ENCODE results near the gene ID3. TPM values are rescaled to one million over a fixed set of nuclear protein-coding genes. Genes with fewer than 3 reads are reported as not detected.
A peak's percentile ranks its signal among the peaks of the same experiment; 100 is the strongest.

Gene ID3
- total and polyA plus RNA-seq, 2 donors (not counting 3 experiments of a cell fraction or from before 2014, with no cell fraction given): 277 to 971 TPM

- Histone ChIP-seq H3K79me2 (ENCODE audit: control insufficient read depth, insufficient read depth, low read length) (peaks cover 28% of the 10 kb centered on the region), H3K4me2 (ENCODE audit: insufficient read depth, low read length) (peak overlapping the region; percentile 85), H3K27ac (ENCODE audit: insufficient read depth, low read depth, low read length) (peak overlapping the region; percentile 99), H3K4me1 (ENCODE audit: control insufficient read depth, extremely low read depth, insufficient read depth, low read length) (peaks cover 38% of the 10 kb centered on the region), H3K9me1 (replicated peaks; ENCODE audit: control insufficient read depth, extremely low read depth, insufficient read depth, low read length) (no peaks in the 10 kb centered on the region), H3K27me3 (ENCODE audit: control insufficient read depth in 2 of 2, insufficient read depth in 2 of 2, low read length in 2 of 2) (no peaks in the 10 kb centered on the region), H4K20me1 (replicated peaks; ENCODE audit: control insufficient read depth, extremely low read depth, insufficient read depth, low read length) (no peaks in the 10 kb centered on the region), H3K9ac (replicated peaks; ENCODE audit: extremely low read depth, insufficient read depth, low read length) (peak overlapping the region; percentile 99), H3K36me3 (ENCODE audit: control insufficient read depth in 2 of 2, extremely low read depth in 1 of 2, insufficient read depth in 2 of 2, low read length in 2 of 2) (peaks cover 2 to 3% of the 10 kb centered on the region in 2 experiments), H3K4me3 (replicated peaks in 1 of 3; ENCODE audit: insufficient read depth in 1 of 3, low read depth in 1 of 3, low read length in 3 of 3) (peak overlapping the region in 1 of 3 experiments; percentile 1), H2AFZ (ENCODE audit: low read depth, low read length) (no peak overlapping the region), H3K9me3 (replicated peaks; ENCODE audit: control insufficient read depth, insufficient read depth, low read length) (no peaks in the 10 kb centered on the region)
- ChIA-PET POLR2A (interaction anchor here (0.6 kb wide), 2 partner anchors 13 to 16 kb away, joined by 3 to 4 read pairs; no protein-coding TSS in a partner anchor), CTCF (interaction anchor here (1.0 to 24.8 kb wide), 4 partner anchors 15 to 72 kb away, joined by 4 to 1069 read pairs (median 5); no protein-coding TSS in a partner anchor)
- TF ChIP-seq JUN (IDR thresholded peaks at IDR 0.05; ENCODE audit: borderline replicate concordance, insufficient read depth, insufficient read length, low read depth) (no peak), FOS (IDR thresholded peaks at IDR 0.05; ENCODE audit: borderline replicate concordance, insufficient read depth, low read length) (no peak), GATA2 (IDR thresholded peaks at IDR 0.05; ENCODE audit: insufficient read depth, insufficient read length, low read depth, low read length) (no peak), MYC (IDR thresholded peaks at IDR 0.05; ENCODE audit: low read depth, low read length) (no peak)
- no peak for DNase-seq (ENCODE audit: low read depth, low spot score)
- FAIRE-seq: peak; percentile 18
- dilution Hi-C loops (cut with MboI; ENCODE audit: extremely low pct_ligation_motif_present, low sequenced_read_pairs) (no loop called here), intact Hi-C loops (cut with micrococcal nuclease) (loop anchor here (1.0 kb wide), 2 partner anchors 7 to 20 kb away; no protein-coding TSS in a partner anchor)
- BruUV-seq (replicated peaks): no TSS peak
These were observed 2.5 kb upstream of the ID3 start for GRCh38 chr1:23561813-23562100.

DNA sequence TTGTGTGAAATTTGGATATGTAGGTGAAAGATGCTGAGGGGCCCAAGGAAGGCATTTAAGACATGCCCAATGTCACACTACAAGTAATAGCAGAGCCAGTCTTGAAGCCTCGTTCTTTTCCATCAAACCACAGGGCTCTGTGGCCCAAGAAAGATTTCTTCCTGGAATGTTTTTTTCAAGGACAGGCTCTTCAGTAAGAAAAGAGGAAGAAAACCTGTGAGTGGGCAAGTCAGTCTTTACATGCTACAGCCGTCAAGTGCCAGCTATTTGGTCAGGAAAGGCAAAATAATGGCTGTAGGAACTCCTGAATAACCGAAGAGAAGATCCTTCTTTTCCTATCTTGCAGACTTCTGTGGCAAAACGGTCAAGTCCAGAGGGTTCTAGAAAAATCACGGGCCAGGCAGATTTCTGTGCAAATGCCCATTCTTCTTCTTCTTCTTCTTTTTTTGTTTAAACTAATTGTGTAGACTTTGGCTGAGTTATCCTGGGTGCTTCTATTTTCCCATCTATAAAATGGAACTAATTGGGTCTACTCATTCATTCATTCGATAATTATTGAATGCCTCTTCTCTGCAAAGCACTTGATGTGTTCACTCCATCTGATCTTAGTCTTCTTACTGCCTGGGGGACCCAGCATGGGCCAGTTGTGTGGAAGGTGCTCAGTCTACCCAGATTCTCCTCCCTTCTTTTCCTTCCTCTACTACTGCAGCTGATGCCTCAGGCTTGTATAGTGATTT is 1.9 kb upstream of the ID3 start:
- DNase-seq (ENCODE audit: low read depth, low spot score) (peak; percentile 49), FAIRE-seq (no peak)
- Histone ChIP-seq H3K4me1 (ENCODE audit: control insufficient read depth, extremely low read depth, insufficient read depth, low read length) (peaks cover 43% of the 10 kb centered on the region), H3K36me3 (ENCODE audit: control insufficient read depth in 2 of 2, extremely low read depth in 1 of 2, insufficient read depth in 2 of 2, low read length in 2 of 2) (peaks cover 2 to 3% of the 10 kb centered on the region in 2 experiments), H3K27me3 (ENCODE audit: control insufficient read depth in 2 of 2, insufficient read depth in 2 of 2, low read length in 2 of 2) (no peaks in the 10 kb centered on the region), H3K9me1 (replicated peaks; ENCODE audit: control insufficient read depth, extremely low read depth, insufficient read depth, low read length) (no peaks in the 10 kb centered on the region), H3K9ac (replicated peaks; ENCODE audit: extremely low read depth, insufficient read depth, low read length) (peak overlapping the region; percentile 99), H2AFZ (ENCODE audit: low read depth, low read length) (peak overlapping the region; percentile 27), H4K20me1 (replicated peaks; ENCODE audit: control insufficient read depth, extremely low read depth, insufficient read depth, low read length) (no peaks in the 10 kb centered on the region), H3K79me2 (ENCODE audit: control insufficient read depth, insufficient read depth, low read length) (peaks cover 28% of the 10 kb centered on the region), H3K27ac (ENCODE audit: insufficient read depth, low read depth, low read length) (peak overlapping the region; percentile 99), H3K4me2 (ENCODE audit: insufficient read depth, low read length) (peak overlapping the region; percentile 85), H3K4me3 (replicated peaks in 1 of 3; ENCODE audit: insufficient read depth in 1 of 3, low read depth in 1 of 3, low read length in 3 of 3) (peak overlapping the region in 1 of 3 experiments; percentile 1), H3K9me3 (replicated peaks; ENCODE audit: control insufficient read depth, insufficient read depth, low read length) (no peaks in the 10 kb centered on the region)
- ChIA-PET CTCF (interaction anchor here (1.0 to 24.8 kb wide), 4 partner anchors 16 to 73 kb away, joined by 4 to 1069 read pairs (median 5); no protein-coding TSS in a partner anchor), POLR2A (interaction anchor here (0.6 kb wide), 1 partner anchor 13 kb away, joined by 3 read pairs; no protein-coding TSS in a partner anchor)
- TF ChIP-seq GATA2 (IDR thresholded peaks at IDR 0.05; ENCODE audit: insufficient read depth, insufficient read length, low read depth, low read length): no peak
- TF ChIP-seq EZH2 (IDR thresholded peaks at IDR 0.05; ENCODE audit: borderline replicate concordance, low read depth, low read length, severe bottlenecking): no peak
- TF ChIP-seq POLR2A (IDR thresholded peaks at IDR 0.05; ENCODE audit: low read depth, low read length): no peak
- TF ChIP-seq MYC (IDR thresholded peaks at IDR 0.05; ENCODE audit: low read depth, low read length): no peak
- TF ChIP-seq FOS (IDR thresholded peaks at IDR 0.05; ENCODE audit: borderline replicate concordance, insufficient read depth, low read length): no peak
- TF ChIP-seq JUN (IDR thresholded peaks at IDR 0.05; ENCODE audit: borderline replicate concordance, insufficient read depth, insufficient read length, low read depth): no peak
- TF ChIP-seq CTCF (IDR thresholded peaks at IDR 0.05; ENCODE audit: extremely low read depth in 1 of 2, insufficient read depth in 1 of 2, low read depth in 1 of 2, low read length in 2 of 2): no peak
- no peak for TF ChIP-seq POLR2AphosphoS5 (IDR thresholded peaks at IDR 0.05; ENCODE audit: insufficient read depth, low read depth, low read length)
- TF ChIP-seq, protein P1, sequence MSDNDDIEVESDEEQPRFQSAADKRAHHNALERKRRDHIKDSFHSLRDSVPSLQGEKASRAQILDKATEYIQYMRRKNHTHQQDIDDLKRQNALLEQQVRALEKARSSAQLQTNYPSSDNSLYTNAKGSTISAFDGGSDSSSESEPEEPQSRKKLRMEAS (IDR thresholded peaks at IDR 0.05; ENCODE audit: insufficient read depth, insufficient read length): no peak
- BruUV-seq (replicated peaks): no TSS peak
- intact Hi-C loops (cut with micrococcal nuclease) (no loop called here), dilution Hi-C loops (cut with MboI; ENCODE audit: extremely low pct_ligation_motif_present, low sequenced_read_pairs) (no loop called here)
